ENCODE measurements around the gene SLC30A2. TPM values are rescaled to one million over a fixed set of nuclear protein-coding genes. Genes with fewer than 3 reads are reported as not detected.

The SLC30A2 gene
- total and polyA plus RNA-seq, 10 donors = not detected

GRCh38 chr1:26059906-26060305 is 14.0 kb upstream of the SLC30A2 start:
- no peak for DNase-seq
- 61 to 80% (median 78%) methylated on average over 4 to 7 of the region's 7 CpGs for WGBS, 5 donors
- no peak overlapping the region for H3K27ac ChIP-seq
- H3K9me3 ChIP-seq = no peaks in the 10 kb centered on the region
- intact Hi-C loops (cut with DNase I; ENCODE audit: low total_unique reads) = no loop called here
- H3K4me1 ChIP-seq = no peaks in the 10 kb centered on the region
- H3K27me3 ChIP-seq (replicated peaks in 1 of 7) = peaks cover 0 to 16% (median 0%) of the 10 kb centered on the region in 7 donors
- TF ChIP-seq POLR2A (IDR thresholded peaks at IDR 0.05) (no peak), POLR2AphosphoS5 (IDR thresholded peaks at IDR 0.05) (no peak)
- TF ChIP-seq, protein P1, sequence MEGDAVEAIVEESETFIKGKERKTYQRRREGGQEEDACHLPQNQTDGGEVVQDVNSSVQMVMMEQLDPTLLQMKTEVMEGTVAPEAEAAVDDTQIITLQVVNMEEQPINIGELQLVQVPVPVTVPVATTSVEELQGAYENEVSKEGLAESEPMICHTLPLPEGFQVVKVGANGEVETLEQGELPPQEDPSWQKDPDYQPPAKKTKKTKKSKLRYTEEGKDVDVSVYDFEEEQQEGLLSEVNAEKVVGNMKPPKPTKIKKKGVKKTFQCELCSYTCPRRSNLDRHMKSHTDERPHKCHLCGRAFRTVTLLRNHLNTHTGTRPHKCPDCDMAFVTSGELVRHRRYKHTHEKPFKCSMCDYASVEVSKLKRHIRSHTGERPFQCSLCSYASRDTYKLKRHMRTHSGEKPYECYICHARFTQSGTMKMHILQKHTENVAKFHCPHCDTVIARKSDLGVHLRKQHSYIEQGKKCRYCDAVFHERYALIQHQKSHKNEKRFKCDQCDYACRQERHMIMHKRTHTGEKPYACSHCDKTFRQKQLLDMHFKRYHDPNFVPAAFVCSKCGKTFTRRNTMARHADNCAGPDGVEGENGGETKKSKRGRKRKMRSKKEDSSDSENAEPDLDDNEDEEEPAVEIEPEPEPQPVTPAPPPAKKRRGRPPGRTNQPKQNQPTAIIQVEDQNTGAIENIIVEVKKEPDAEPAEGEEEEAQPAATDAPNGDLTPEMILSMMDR (IDR thresholded peaks at IDR 0.05 in 8 of 11, conservative IDR thresholded peaks at IDR 0.05 in 3 of 11) = no peak
- no peaks in the 10 kb centered on the region for H3K36me3 ChIP-seq
- no peak overlapping the region for H3K4me3 ChIP-seq

GRCh38 chr1:26058052-26058595 is 12.2 kb upstream of the SLC30A2 start:
- intact Hi-C loops (cut with DNase I; ENCODE audit: low total_unique reads) = no loop called here

DNA sequence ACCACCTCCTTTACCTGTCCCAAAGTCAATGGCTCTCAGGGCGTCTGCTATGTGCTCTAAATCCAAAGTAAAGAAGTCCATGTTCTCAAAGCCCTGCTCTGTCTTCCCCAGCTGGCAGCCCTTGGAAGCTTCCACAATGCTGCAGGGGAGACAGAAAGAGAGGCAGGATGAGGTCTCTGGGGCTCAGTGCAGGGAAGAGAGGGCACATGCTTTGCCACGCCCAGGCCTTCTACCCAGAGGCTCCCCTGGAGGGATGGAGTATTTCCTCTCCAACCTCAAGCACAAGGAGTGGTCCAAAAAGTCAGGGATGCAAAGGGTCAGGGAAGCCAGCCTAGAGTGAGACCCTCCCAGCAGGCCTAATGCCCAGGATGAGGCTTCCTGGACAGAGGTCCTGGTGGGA is 11.3 kb upstream of the SLC30A2 start:
- no peaks in the 10 kb centered on the region for H3K36me3 ChIP-seq
- TF ChIP-seq, protein P1 (IDR thresholded peaks at IDR 0.05 in 8 of 11, conservative IDR thresholded peaks at IDR 0.05 in 3 of 11) = no peak
- TF ChIP-seq POLR2AphosphoS5 (IDR thresholded peaks at IDR 0.05) (no peak), POLR2A (IDR thresholded peaks at IDR 0.05) (no peak)
- no peak overlapping the region for H3K27ac ChIP-seq
- 65 to 92% (median 71%) methylated on average over 2 of the region's 2 CpGs for WGBS, 5 donors
- no peak for DNase-seq
- H3K27me3 ChIP-seq (replicated peaks in 1 of 7) = peaks cover 0 to 42% (median 10%) of the 10 kb centered on the region in 7 donors
- intact Hi-C loops (cut with DNase I; ENCODE audit: low total_unique reads) = no loop called here
- H3K4me1 ChIP-seq = peaks cover 0 to 4% (median 0%) of the 10 kb centered on the region in 6 donors
- no peak overlapping the region for H3K4me3 ChIP-seq
- no peaks in the 10 kb centered on the region for H3K9me3 ChIP-seq

More at GRCh38 chr1:26058052-26058595, 12.2 kb upstream of the SLC30A2 start:
- H3K4me3 ChIP-seq = no peak overlapping the region
- TF ChIP-seq, protein P1 (IDR thresholded peaks at IDR 0.05 in 8 of 11, conservative IDR thresholded peaks at IDR 0.05 in 3 of 11) = no peak
- TF ChIP-seq POLR2AphosphoS5 (IDR thresholded peaks at IDR 0.05) (no peak), POLR2A (IDR thresholded peaks at IDR 0.05) (no peak)
- 74 to 82% (median 81%) methylated on average over 5 of the region's 5 CpGs for WGBS, 5 donors
- peaks cover 0 to 33% (median 10%) of the 10 kb centered on the region in 7 donors for H3K27me3 ChIP-seq (replicated peaks in 1 of 7)
- no peaks in the 10 kb centered on the region for H3K36me3 ChIP-seq
- DNase-seq = no peak
- peaks cover 0 to 4% (median 0%) of the 10 kb centered on the region in 6 donors for H3K4me1 ChIP-seq
- no peak overlapping the region for H3K27ac ChIP-seq
- no peaks in the 10 kb centered on the region for H3K9me3 ChIP-seq

- WGBS, 5 donors = 82 to 95% (median 89%) methylated on average over 2 of the region's 2 CpGs
- Histone ChIP-seq H3K36me3 (no peaks in the 10 kb centered on the region), H3K4me3 (no peak overlapping the region), H3K9me3 (no peaks in the 10 kb centered on the region), H3K27ac (no peak overlapping the region), H3K4me1 (peaks cover 0 to 4% (median 0%) of the 10 kb centered on the region in 6 donors), H3K27me3 (replicated peaks in 1 of 7) (peaks cover 0 to 59% (median 10%) of the 10 kb centered on the region in 7 donors)
- intact Hi-C loops (cut with DNase I; ENCODE audit: low total_unique reads) = no loop called here
- TF ChIP-seq POLR2AphosphoS5 (IDR thresholded peaks at IDR 0.05) (no peak), POLR2A (IDR thresholded peaks at IDR 0.05) (no peak)
- TF ChIP-seq, protein P1 (IDR thresholded peaks at IDR 0.05 in 8 of 11, conservative IDR thresholded peaks at IDR 0.05 in 3 of 11) = no peak
- DNase-seq = no peak
Observed at GRCh38 chr1:26055041-26055440, 9.1 kb upstream of the SLC30A2 start.

Measured in spleen (tissue), 11 donors.